SK-N-SH (cell line): ENCODE measurements around the gene SIRPB2. TPM values are rescaled to one million over a fixed set of nuclear protein-coding genes. Genes with fewer than 3 reads are reported as not detected.

Experiments used
- CTCF ChIA-PET: fragments of 300-600, 350-600 bp; formaldehyde crosslinking; extraction: SDS; loops from one replicate; lab custom pipeline; 2021; lab: Yijun Ruan, JAX
- POLR2A ChIA-PET: fragments of 350-600 bp; sonication (Branson Sonifier 250); formaldehyde crosslinking; extraction: SDS; loops from one replicate; lab custom pipeline; 2020; ENCODE audit warnings: antibody characterized with exemption, inconsistent platforms; lab: Yijun Ruan, JAX
- DNase-seq: peaks from one replicate; pipeline ENCODE4 v3.0.0; 2012
- H2AFZ ChIP-seq: fragments of 200-600 bp; sonication (generic); 2 replicates; pipeline ENCODE4 v1.8.1; 2016; ENCODE audit warnings: antibody characterized with exemption, mild to moderate bottlenecking, low read depth
- H3F3A ChIP-seq: fragments of 200-600 bp; sonication (generic); replicated peaks from 2 replicates; pipeline ENCODE3; 2016; ENCODE audit warnings: antibody characterized with exemption, mild to moderate bottlenecking; ENCODE audit not compliant: insufficient read depth
- H3K27ac ChIP-seq, 2 experiments: fragments of 200-500 bp in 1 of 2; fragments of 200-600 bp in 1 of 2; sonication (Bioruptor generic) in 1 of 2; sonication (generic), shearing (Covaris generic) in 1 of 2; 2 replicates each; pipeline versions ENCODE4 v1.5.1 to v1.6.1; 2014 to 2016; ENCODE audit warnings: low read depth in 2 of 2, inconsistent platforms in 1 of 2, low read length in 1 of 2, mild to moderate bottlenecking in 1 of 2, mixed read lengths in 1 of 2
- H3K27me3 ChIP-seq: fragments of 200-600 bp; sonication (generic), shearing (Covaris generic); 2 replicates; pipeline ENCODE4 v1.6.1; 2016; ENCODE audit warnings: mixed run types; ENCODE audit not compliant: insufficient read depth
- H3K36me3 ChIP-seq, 2 experiments: fragments of 200-500 bp in 1 of 2; fragments of 200-600 bp in 1 of 2; sonication (Bioruptor generic) in 1 of 2; sonication (generic) in 1 of 2; replicated peaks in 1 of 2; 2 replicates each; pipeline versions ENCODE3 to v1.5.1; 2014 to 2016; ENCODE audit warnings: low read length in 1 of 2, mild to moderate bottlenecking in 1 of 2; ENCODE audit not compliant: insufficient read depth in 2 of 2, control insufficient read depth in 1 of 2
- H3K4me1 ChIP-seq, 2 experiments: fragments of 200-500 bp in 1 of 2; fragments of 200-600 bp in 1 of 2; sonication (Bioruptor generic) in 1 of 2; sonication (generic), shearing (Covaris generic) in 1 of 2; 2 replicates each; pipeline versions ENCODE4 v1.5.1 to v1.6.1; 2014 to 2016; ENCODE audit warnings: low read depth in 1 of 2, low read length in 1 of 2, mixed run types in 1 of 2; ENCODE audit not compliant: insufficient read depth in 2 of 2, control insufficient read depth in 1 of 2
- H3K4me2 ChIP-seq: fragments of 200-600 bp; sonication (generic), shearing (Covaris generic); 2 replicates; pipeline ENCODE4 v1.6.1; 2017; ENCODE audit warnings: mixed run types
- H3K4me3 ChIP-seq, 2 experiments: fragments of 200-500 bp in 1 of 2; fragments of 200-600 bp in 1 of 2; sonication (Bioruptor generic) in 1 of 2; sonication (generic), shearing (Covaris generic) in 1 of 2; 2 replicates each; pipeline versions ENCODE4 v1.5.1 to v1.8.1; 2014 to 2016; ENCODE audit warnings: low read depth in 2 of 2, inconsistent platforms in 1 of 2, low read length in 1 of 2, mild to moderate bottlenecking in 1 of 2, mixed read lengths in 1 of 2, moderate library complexity in 1 of 2
- H3K79me2 ChIP-seq: fragments of 200-600 bp; sonication (generic); 2 replicates; pipeline ENCODE4 v1.8.1; 2017; ENCODE audit warnings: mild to moderate bottlenecking; ENCODE audit not compliant: insufficient read depth
- H3K9ac ChIP-seq: fragments of 200-600 bp; sonication (generic); 2 replicates; pipeline ENCODE4 v1.6.1; 2017; ENCODE audit warnings: mixed run types
- H3K9me2 ChIP-seq: fragments of 200-600 bp; sonication (generic); 2 replicates; pipeline ENCODE4 v1.6.1; 2017; ENCODE audit warnings: mixed run types
- H3K9me3 ChIP-seq: fragments of 200-600 bp; sonication (generic); 2 replicates; pipeline ENCODE4 v1.6.1; 2017; ENCODE audit warnings: mixed run types, mild to moderate bottlenecking, moderate library complexity
- H4K20me1 ChIP-seq: fragments of 200-600 bp; sonication (generic); 2 replicates; pipeline ENCODE4 v1.6.1; 2017; ENCODE audit warnings: mild to moderate bottlenecking, mixed run types; ENCODE audit not compliant: insufficient read depth
- CHD2 ChIP-seq: fragments of 150-350 bp; IDR thresholded peaks from 2 replicates; pipeline ENCODE4 v1.6.1; 2018; ENCODE audit warnings: low read length; ENCODE audit not compliant: partially characterized antibody
- FOXJ3 ChIP-seq: sonication (generic); formaldehyde crosslinking; IDR thresholded peaks from 2 replicates; pipeline ENCODE4 v1.5.1; 2020; ENCODE audit warnings: mild to moderate bottlenecking, missing genetic modification reagents
- GATA2 ChIP-seq: sonication (generic); formaldehyde crosslinking; IDR thresholded peaks from 2 replicates; pipeline ENCODE4 v1.5.0; 2020; ENCODE audit warnings: mild to moderate bottlenecking, missing genetic modification reagents
- IRF3 ChIP-seq: fragments of 150-350 bp; IDR thresholded peaks from 2 replicates; pipeline ENCODE4 v1.6.1; 2016; ENCODE audit warnings: mild to moderate bottlenecking, low read depth, low read length
- JUND ChIP-seq: IDR thresholded peaks from 2 replicates; pipeline ENCODE4 v1.4.0; 2012
- MEF2A ChIP-seq: IDR thresholded peaks from 2 replicates; pipeline ENCODE4 v1.4.0; 2012; ENCODE audit warnings: low read depth, borderline replicate concordance
- MXI1 ChIP-seq: IDR thresholded peaks from 2 replicates; pipeline ENCODE4 v1.6.1; 2012; ENCODE audit warnings: mild to moderate bottlenecking, low read depth, low read length, improper control_type of control experiment
- RCOR1 ChIP-seq: fragments of 150-350 bp; IDR thresholded peaks from 2 replicates; pipeline ENCODE4 v1.6.1; 2017; ENCODE audit warnings: antibody characterized with exemption, low read length
- RFX5 ChIP-seq: IDR thresholded peaks from 2 replicates; pipeline ENCODE4 v1.6.1; 2012; ENCODE audit warnings: mild to moderate bottlenecking, improper control_type of control experiment, low read length
- RXRA ChIP-seq: IDR thresholded peaks from 2 replicates; pipeline ENCODE4 v1.4.0; 2012; ENCODE audit warnings: low read depth, mild to moderate bottlenecking, borderline replicate concordance
- SIN3A ChIP-seq: IDR thresholded peaks from 2 replicates; pipeline ENCODE4 v1.6.1; 2012; ENCODE audit warnings: low read depth, mild to moderate bottlenecking, low read length, moderate library complexity, borderline replicate concordance
- SMC3 ChIP-seq: IDR thresholded peaks from 2 replicates; pipeline ENCODE4 v1.6.1; 2012; ENCODE audit warnings: low read depth, low read length, improper control_type of control experiment
- TAF1 ChIP-seq: IDR thresholded peaks from 2 replicates; pipeline ENCODE4 v1.6.1; 2012; ENCODE audit warnings: low read depth, mild to moderate bottlenecking, low read length, moderate library complexity, borderline replicate concordance
- TCF12 ChIP-seq: IDR thresholded peaks from 2 replicates; pipeline ENCODE4 v1.4.0; 2012
- TEAD4 ChIP-seq: IDR thresholded peaks from 2 replicates; pipeline ENCODE4 v1.4.0; 2012; ENCODE audit warnings: mild to moderate bottlenecking, borderline replicate concordance; ENCODE audit not compliant: insufficient read depth
- YY1 ChIP-seq: IDR thresholded peaks from 2 replicates; pipeline ENCODE4 v1.4.0; 2012; ENCODE audit warnings: low read depth, mild to moderate bottlenecking
- WGBS: methylation state at CpG from one replicate; pipeline ENCODE4 v1.1.6; 2017; ENCODE audit warnings: low lambda C conversion rate; 5-methylcytosine and 5-hydroxymethylcytosine counted together
- polyA plus RNA-seq, 3 experiments: library from polyadenylated mRNA; depleted of rRNA; stranded (reverse); fragments of >200 nt; gene quantifications; 2 replicates each; pipeline ENCODE4 v1.2.3, GENCODE V29; 2012
- TF ChIP-seq, protein P1 (sequence below): IDR thresholded peaks from 2 replicates; pipeline ENCODE4 v1.6.1; 2012; ENCODE audit warnings: mild to moderate bottlenecking, low read depth, low read length, moderate library complexity
- TF ChIP-seq, protein P2 (sequence below): IDR thresholded peaks from 2 replicates; pipeline ENCODE4 v1.4.0; 2012; ENCODE audit warnings: low read depth, borderline replicate concordance
- TF ChIP-seq, protein P3 (sequence below): fragments of 200-600 bp; sonication (generic); IDR thresholded peaks from 2 replicates; pipeline ENCODE4 v1.6.1; 2017; ENCODE audit warnings: antibody characterized with exemption, mild to moderate bottlenecking, moderate library complexity
- TF ChIP-seq, protein P4 (sequence below): IDR thresholded peaks from 2 replicates; pipeline ENCODE4 v1.4.0; 2012; ENCODE audit warnings: low read depth

The SIRPB2 gene
- polyA plus RNA-seq, 1 of the 3 experiments (the other 2 are of a cell fraction) = not detected

DNA sequence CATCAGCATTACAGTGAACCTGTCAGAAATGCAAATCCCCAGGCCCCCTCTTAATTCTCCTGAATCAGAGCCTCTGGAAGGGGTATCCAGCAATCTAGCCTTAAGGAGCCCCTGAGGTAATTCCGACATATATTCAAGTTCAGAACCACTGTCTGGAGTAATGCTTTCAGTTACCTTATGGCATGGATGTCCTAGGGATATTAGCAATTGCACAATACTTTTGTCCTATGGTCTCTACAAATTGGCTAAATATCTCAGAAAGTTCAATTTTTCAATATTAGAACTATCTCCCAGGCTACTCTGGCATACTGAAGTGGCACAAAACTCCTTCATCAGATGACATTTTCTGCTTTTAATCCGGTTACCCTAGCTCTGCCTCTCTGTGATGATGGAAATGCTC, 30.9 kb downstream of the SIRPB2 start:
- Histone ChIP-seq H3K4me3 (no peak overlapping the region), H3K4me1 (peaks cover 3 to 6% of the 10 kb centered on the region in 2 experiments; a peak in 1 of 4 replicates), H3K9me3 (no peaks in the 10 kb centered on the region), H2AFZ (no peak overlapping the region), H3K27me3 (no peaks in the 10 kb centered on the region), H3K9me2 (no peaks in the 10 kb centered on the region), H3K27ac (no peak overlapping the region), H3K9ac (no peak overlapping the region), H3K36me3 (peaks cover 61 to 75% of the 10 kb centered on the region in 2 experiments), H3K4me2 (no peak overlapping the region), H3K79me2 (peaks cover 67% of the 10 kb centered on the region), H4K20me1 (peaks cover 34% of the 10 kb centered on the region), H3F3A (no peaks in the 10 kb centered on the region)
- no peak for DNase-seq
- ChIA-PET CTCF (interaction anchor here (1.1 kb wide), 1 partner anchor 352 kb away, joined by 3 read pairs; no protein-coding TSS in a partner anchor), POLR2A (no interaction called here)
- 98% methylated on average over 2 of the region's 2 CpGs for WGBS
- TF ChIP-seq TEAD4 = no peak
- TF ChIP-seq SMC3 = no peak
- TF ChIP-seq RCOR1 = no peak
- TF ChIP-seq MEF2A = no peak
- TF ChIP-seq FOXJ3 (CRISPR knock-in tag) = no peak
- TF ChIP-seq JUND = no peak
- no peak for TF ChIP-seq RFX5
- no peak for TF ChIP-seq MXI1
- TF ChIP-seq SIN3A = no peak
- TF ChIP-seq TAF1 = no peak
- TF ChIP-seq, protein P1, sequence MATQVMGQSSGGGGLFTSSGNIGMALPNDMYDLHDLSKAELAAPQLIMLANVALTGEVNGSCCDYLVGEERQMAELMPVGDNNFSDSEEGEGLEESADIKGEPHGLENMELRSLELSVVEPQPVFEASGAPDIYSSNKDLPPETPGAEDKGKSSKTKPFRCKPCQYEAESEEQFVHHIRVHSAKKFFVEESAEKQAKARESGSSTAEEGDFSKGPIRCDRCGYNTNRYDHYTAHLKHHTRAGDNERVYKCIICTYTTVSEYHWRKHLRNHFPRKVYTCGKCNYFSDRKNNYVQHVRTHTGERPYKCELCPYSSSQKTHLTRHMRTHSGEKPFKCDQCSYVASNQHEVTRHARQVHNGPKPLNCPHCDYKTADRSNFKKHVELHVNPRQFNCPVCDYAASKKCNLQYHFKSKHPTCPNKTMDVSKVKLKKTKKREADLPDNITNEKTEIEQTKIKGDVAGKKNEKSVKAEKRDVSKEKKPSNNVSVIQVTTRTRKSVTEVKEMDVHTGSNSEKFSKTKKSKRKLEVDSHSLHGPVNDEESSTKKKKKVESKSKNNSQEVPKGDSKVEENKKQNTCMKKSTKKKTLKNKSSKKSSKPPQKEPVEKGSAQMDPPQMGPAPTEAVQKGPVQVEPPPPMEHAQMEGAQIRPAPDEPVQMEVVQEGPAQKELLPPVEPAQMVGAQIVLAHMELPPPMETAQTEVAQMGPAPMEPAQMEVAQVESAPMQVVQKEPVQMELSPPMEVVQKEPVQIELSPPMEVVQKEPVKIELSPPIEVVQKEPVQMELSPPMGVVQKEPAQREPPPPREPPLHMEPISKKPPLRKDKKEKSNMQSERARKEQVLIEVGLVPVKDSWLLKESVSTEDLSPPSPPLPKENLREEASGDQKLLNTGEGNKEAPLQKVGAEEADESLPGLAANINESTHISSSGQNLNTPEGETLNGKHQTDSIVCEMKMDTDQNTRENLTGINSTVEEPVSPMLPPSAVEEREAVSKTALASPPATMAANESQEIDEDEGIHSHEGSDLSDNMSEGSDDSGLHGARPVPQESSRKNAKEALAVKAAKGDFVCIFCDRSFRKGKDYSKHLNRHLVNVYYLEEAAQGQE = no peak
- no peak for TF ChIP-seq YY1
- TF ChIP-seq, protein P2, sequence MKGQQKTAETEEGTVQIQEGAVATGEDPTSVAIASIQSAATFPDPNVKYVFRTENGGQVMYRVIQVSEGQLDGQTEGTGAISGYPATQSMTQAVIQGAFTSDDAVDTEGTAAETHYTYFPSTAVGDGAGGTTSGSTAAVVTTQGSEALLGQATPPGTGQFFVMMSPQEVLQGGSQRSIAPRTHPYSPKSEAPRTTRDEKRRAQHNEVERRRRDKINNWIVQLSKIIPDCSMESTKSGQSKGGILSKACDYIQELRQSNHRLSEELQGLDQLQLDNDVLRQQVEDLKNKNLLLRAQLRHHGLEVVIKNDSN = no peak
- no peak for TF ChIP-seq TCF12
- no peak for TF ChIP-seq RXRA

GRCh38 chr20:1457992-1458391, 33.2 kb downstream of the SIRPB2 start:
- Histone ChIP-seq H3K4me3 (no peak overlapping the region), H3K79me2 (peaks cover 45% of the 10 kb centered on the region), H3K9me3 (0 out of 2 replicates have a peak, but pooled peaks cover under 1% of the 10 kb centered on the region), H3K36me3 (peaks cover 77 to 82% of the 10 kb centered on the region in 2 experiments), H4K20me1 (peaks cover 19% of the 10 kb centered on the region), H3K4me2 (no peak overlapping the region), H3K27me3 (no peaks in the 10 kb centered on the region), H3K4me1 (no peaks in the 10 kb centered on the region), H3K27ac (no peak overlapping the region), H3K9me2 (no peaks in the 10 kb centered on the region), H3F3A (no peaks in the 10 kb centered on the region), H2AFZ (no peak overlapping the region), H3K9ac (no peak overlapping the region)
- DNase-seq = no peak
- CTCF ChIA-PET = interaction anchor here (1.2 kb wide), 1 partner anchor 9 kb away, joined by 5 read pairs; no protein-coding TSS in a partner anchor
- POLR2A ChIA-PET = no interaction called here
- no peak for TF ChIP-seq IRF3
- TF ChIP-seq, protein P3, sequence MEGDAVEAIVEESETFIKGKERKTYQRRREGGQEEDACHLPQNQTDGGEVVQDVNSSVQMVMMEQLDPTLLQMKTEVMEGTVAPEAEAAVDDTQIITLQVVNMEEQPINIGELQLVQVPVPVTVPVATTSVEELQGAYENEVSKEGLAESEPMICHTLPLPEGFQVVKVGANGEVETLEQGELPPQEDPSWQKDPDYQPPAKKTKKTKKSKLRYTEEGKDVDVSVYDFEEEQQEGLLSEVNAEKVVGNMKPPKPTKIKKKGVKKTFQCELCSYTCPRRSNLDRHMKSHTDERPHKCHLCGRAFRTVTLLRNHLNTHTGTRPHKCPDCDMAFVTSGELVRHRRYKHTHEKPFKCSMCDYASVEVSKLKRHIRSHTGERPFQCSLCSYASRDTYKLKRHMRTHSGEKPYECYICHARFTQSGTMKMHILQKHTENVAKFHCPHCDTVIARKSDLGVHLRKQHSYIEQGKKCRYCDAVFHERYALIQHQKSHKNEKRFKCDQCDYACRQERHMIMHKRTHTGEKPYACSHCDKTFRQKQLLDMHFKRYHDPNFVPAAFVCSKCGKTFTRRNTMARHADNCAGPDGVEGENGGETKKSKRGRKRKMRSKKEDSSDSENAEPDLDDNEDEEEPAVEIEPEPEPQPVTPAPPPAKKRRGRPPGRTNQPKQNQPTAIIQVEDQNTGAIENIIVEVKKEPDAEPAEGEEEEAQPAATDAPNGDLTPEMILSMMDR = no peak
- TF ChIP-seq CHD2 = no peak
- no peak for TF ChIP-seq YY1
- TF ChIP-seq, protein P4, sequence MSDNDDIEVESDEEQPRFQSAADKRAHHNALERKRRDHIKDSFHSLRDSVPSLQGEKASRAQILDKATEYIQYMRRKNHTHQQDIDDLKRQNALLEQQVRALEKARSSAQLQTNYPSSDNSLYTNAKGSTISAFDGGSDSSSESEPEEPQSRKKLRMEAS = no peak
- TF ChIP-seq RXRA = no peak
- TF ChIP-seq GATA2 = no peak
- WGBS = 98% methylated on average over 2 of the region's 2 CpGs
